CD4-positive, alpha-beta T cell treated with Interleukin-10 for 1 hour (primary cell): ENCODE results near the gene MUC5B.

Source experiments
- DNase-seq: peaks from one replicate; pipeline ENCODE4 v3.0.0-alpha.2; 2020

MUC5B gene

GRCh38 chr11:1290052-1291040 is 67.5 kb downstream of the MUC5B start:
- no peak for DNase-seq

- no peak for DNase-seq
These were observed 68.6 kb downstream of the MUC5B start for GRCh38 chr11:1291295-1292017.

GRCh38 chr11:1292018-1292643 is 69.3 kb downstream of the MUC5B start:
- DNase-seq, result no peak

GRCh38 chr11:1292644-1293618 is 70.1 kb downstream of the MUC5B start:
- DNase-seq, result no peak

- DNase-seq, result no peak
These were observed 70.8 kb downstream of the MUC5B start for GRCh38 chr11:1293619-1294015.

- DNase-seq, result no peak
These were observed 72.2 kb downstream of the MUC5B start for GRCh38 chr11:1295086-1295485.

GRCh38 chr11:1295591-1295990 is 72.7 kb downstream of the MUC5B start:
- DNase-seq, result no peak

GRCh38 chr11:1296287-1296686 is 73.4 kb downstream of the MUC5B start:
- no peak for DNase-seq

GRCh38 chr11:1297011-1297575 is 74.2 kb downstream of the MUC5B start:
- DNase-seq, result no peak

- DNase-seq, result no peak
These were observed 75.0 kb downstream of the MUC5B start for GRCh38 chr11:1297576-1298473.

GRCh38 chr11:1298695-1299492 is 76.0 kb downstream of the MUC5B start:
- no peak for DNase-seq

- DNase-seq, result no peak
These were observed 76.8 kb downstream of the MUC5B start for GRCh38 chr11:1299621-1300020.

- DNase-seq, result no peak
These were observed 77.3 kb downstream of the MUC5B start for GRCh38 chr11:1300121-1300520.

GRCh38 chr11:1300569-1301187 is 77.8 kb downstream of the MUC5B start:
- no peak for DNase-seq

- DNase-seq, result no peak
These were observed 78.5 kb downstream of the MUC5B start for GRCh38 chr11:1301220-1302000.

- DNase-seq, result no peak
These were observed 79.2 kb downstream of the MUC5B start for GRCh38 chr11:1302041-1302460.

- DNase-seq, result no peak
These were observed 79.7 kb downstream of the MUC5B start for GRCh38 chr11:1302461-1303125.
